ENCODE data around the gene STT3B.

DNA sequence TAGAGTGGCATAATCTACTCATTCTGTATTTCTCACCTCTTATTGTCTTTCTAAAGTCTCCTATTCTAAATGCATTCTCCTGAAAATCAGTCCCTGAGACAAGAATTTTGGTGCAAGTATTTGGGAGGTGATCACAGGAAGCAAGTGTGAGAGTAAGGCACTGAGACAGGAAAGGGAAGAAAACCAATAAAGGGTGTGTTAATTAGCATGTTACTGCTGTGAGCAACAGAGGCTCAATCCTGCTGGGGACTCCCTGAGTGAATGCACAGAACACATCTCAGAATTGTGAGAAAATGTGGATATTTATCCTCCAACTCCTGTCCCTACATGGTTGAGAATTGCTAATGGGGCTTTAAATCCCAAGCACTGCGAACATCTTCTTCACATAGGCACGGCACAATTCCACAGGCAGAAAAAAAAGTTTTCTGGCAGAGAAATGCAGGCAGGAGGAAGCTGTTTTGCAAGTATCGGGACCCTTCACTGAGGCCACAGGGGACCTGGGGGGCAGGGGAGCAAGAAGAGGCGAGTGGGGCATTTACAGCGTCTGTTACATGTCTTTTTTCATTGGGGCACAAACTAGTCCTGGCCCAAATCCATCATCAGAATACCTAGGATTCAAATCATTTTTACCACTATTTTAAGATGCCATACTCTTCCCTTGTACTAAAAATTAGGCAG lies 27.2 kb upstream of the STT3B start:
- TF ChIP-seq, protein P1, sequence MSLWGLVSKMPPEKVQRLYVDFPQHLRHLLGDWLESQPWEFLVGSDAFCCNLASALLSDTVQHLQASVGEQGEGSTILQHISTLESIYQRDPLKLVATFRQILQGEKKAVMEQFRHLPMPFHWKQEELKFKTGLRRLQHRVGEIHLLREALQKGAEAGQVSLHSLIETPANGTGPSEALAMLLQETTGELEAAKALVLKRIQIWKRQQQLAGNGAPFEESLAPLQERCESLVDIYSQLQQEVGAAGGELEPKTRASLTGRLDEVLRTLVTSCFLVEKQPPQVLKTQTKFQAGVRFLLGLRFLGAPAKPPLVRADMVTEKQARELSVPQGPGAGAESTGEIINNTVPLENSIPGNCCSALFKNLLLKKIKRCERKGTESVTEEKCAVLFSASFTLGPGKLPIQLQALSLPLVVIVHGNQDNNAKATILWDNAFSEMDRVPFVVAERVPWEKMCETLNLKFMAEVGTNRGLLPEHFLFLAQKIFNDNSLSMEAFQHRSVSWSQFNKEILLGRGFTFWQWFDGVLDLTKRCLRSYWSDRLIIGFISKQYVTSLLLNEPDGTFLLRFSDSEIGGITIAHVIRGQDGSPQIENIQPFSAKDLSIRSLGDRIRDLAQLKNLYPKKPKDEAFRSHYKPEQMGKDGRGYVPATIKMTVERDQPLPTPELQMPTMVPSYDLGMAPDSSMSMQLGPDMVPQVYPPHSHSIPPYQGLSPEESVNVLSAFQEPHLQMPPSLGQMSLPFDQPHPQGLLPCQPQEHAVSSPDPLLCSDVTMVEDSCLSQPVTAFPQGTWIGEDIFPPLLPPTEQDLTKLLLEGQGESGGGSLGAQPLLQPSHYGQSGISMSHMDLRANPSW (CRISPR knock-in tag; IDR thresholded peaks at IDR 0.05; ENCODE audit: borderline replicate concordance), result no peak
- no peak for TF ChIP-seq TCF12 (IDR thresholded peaks at IDR 0.05)
- no peak for TF ChIP-seq TCF12 (CRISPR knock-in tag; IDR thresholded peaks at IDR 0.05)
- TF ChIP-seq SMC3 (IDR thresholded peaks at IDR 0.05; ENCODE audit: low read length), result no peak
- TF ChIP-seq, protein P2, sequence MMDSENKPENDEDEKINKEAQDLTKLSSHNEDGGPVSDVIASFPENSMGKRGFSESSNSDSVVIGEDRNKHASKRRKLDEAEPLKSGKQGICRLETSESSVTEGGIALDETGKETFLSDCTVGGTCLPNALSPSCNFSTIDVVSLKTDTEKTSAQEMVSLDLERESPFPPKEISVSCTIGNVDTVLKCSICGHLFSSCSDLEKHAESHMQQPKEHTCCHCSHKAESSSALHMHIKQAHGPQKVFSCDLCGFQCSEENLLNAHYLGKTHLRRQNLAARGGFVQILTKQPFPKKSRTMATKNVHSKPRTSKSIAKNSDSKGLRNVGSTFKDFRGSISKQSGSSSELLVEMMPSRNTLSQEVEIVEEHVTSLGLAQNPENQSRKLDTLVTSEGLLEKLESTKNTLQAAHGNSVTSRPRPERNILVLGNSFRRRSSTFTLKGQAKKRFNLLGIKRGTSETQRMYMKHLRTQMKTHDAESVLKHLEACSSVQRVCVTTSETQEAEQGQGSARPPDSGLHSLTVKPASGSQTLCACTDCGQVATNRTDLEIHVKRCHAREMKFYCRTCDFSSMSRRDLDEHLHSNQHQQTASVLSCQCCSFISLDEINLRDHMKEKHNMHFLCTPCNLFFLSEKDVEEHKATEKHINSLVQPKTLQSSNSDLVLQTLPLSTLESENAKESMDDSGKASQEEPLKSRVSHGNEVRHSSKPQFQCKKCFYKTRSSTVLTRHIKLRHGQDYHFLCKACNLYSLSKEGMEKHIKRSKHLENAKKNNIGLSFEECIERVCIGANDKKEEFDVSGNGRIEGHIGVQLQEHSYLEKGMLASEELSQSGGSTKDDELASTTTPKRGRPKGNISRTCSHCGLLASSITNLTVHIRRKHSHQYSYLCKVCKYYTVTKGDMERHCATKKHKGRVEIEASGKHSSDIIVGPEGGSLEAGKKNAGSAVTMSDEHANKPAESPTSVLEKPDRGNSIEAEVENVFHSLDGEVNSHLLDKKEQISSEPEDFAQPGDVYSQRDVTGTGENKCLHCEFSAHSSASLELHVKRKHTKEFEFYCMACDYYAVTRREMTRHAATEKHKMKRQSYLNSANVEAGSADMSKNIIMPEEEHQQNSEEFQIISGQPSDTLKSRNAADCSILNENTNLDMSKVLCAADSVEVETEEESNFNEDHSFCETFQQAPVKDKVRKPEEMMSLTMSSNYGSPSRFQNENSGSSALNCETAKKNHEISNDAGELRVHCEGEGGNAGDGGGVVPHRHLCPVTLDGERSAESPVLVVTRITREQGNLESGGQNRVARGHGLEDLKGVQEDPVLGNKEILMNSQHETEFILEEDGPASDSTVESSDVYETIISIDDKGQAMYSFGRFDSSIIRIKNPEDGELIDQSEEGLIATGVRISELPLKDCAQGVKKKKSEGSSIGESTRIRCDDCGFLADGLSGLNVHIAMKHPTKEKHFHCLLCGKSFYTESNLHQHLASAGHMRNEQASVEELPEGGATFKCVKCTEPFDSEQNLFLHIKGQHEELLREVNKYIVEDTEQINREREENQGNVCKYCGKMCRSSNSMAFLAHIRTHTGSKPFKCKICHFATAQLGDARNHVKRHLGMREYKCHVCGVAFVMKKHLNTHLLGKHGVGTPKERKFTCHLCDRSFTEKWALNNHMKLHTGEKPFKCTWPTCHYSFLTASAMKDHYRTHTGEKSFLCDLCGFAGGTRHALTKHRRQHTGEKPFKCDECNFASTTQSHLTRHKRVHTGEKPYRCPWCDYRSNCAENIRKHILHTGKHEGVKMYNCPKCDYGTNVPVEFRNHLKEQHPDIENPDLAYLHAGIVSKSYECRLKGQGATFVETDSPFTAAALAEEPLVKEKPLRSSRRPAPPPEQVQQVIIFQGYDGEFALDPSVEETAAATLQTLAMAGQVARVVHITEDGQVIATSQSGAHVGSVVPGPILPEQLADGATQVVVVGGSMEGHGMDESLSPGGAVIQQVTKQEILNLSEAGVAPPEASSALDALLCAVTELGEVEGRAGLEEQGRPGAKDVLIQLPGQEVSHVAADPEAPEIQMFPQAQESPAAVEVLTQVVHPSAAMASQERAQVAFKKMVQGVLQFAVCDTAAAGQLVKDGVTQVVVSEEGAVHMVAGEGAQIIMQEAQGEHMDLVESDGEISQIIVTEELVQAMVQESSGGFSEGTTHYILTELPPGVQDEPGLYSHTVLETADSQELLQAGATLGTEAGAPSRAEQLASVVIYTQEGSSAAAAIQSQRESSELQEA (CRISPR knock-in tag; IDR thresholded peaks at IDR 0.05; ENCODE audit: not compliant biosample characterization), result no peak
- TF ChIP-seq RAD51 (IDR thresholded peaks at IDR 0.05; ENCODE audit: borderline replicate concordance), result no peak
- TF ChIP-seq ETV5 (CRISPR knock-in tag; IDR thresholded peaks at IDR 0.05; ENCODE audit: borderline replicate concordance), result no peak
- no peak for TF ChIP-seq ZNF34 (CRISPR knock-in tag; IDR thresholded peaks at IDR 0.05; ENCODE audit: borderline replicate concordance)
- no peak for TF ChIP-seq CC2D1A (CRISPR knock-in tag; IDR thresholded peaks at IDR 0.05)
